Mononuclear cell (primary cell): ENCODE data around the gene B3GNT9. TPM values are rescaled to one million over a fixed set of nuclear protein-coding genes. Genes with fewer than 3 reads are reported as not detected.
A peak's percentile ranks its signal among the peaks of the same experiment; 100 is the strongest.

Experiments
- H3K27me3 ChIP-seq: 2 replicates; pipeline ENCODE4 v1.6.0; 2011; ENCODE audit warnings: low read length, control low read depth; ENCODE audit not compliant: insufficient read depth
- H3K4me1 ChIP-seq: 2 replicates; pipeline ENCODE4 v1.5.1; 2011; ENCODE audit warnings: mild to moderate bottlenecking, low read length, control low read depth; ENCODE audit not compliant: insufficient read depth
- H3K4me3 ChIP-seq: 2 replicates; pipeline ENCODE4 v1.5.1; 2011; ENCODE audit warnings: mild to moderate bottlenecking, low read length, moderate library complexity
- H3K9me3 ChIP-seq: 2 replicates; pipeline ENCODE4 v1.5.1; 2011; ENCODE audit warnings: low read depth, mild to moderate bottlenecking, control low read depth, low read length
- total RNA-seq: library from RNA; depleted of rRNA; stranded (reverse); fragments of >200 nt; gene quantifications from one replicate; pipeline ENCODE4 v1.2.3, GENCODE V29; 2012

Gene B3GNT9
- total RNA-seq = 2.0 TPM

GRCh38 chr16:67150833-67151396 lies at the start of gene B3GNT9:
B3GNT9 (minus strand) TSS chr16:67150998; CDS start chr16:67150485, 513 bp downstream.
- H3K4me1 ChIP-seq = peaks cover 29% of the 10 kb centered on the region
- H3K9me3 ChIP-seq = no peaks in the 10 kb centered on the region
- H3K27me3 ChIP-seq = peaks cover 21% of the 10 kb centered on the region
- H3K4me3 ChIP-seq = peak within 1 kb of the TSS; percentile 30

- no peaks in the 10 kb centered on the region for H3K9me3 ChIP-seq
- no peaks in the 10 kb centered on the region for H3K27me3 ChIP-seq
- no peak overlapping the region for H3K4me3 ChIP-seq
Observed at GRCh38 chr16:67200491-67200890, 49.7 kb upstream of the B3GNT9 start.

GRCh38 chr16:67199808-67200198 lies 49.0 kb upstream of the B3GNT9 start:
- Histone ChIP-seq H3K4me3 (no peak overlapping the region), H3K9me3 (no peaks in the 10 kb centered on the region), H3K4me1 (no peaks in the 10 kb centered on the region), H3K27me3 (no peaks in the 10 kb centered on the region)

More at GRCh38 chr16:67200491-67200890, 49.7 kb upstream of the B3GNT9 start:
- H3K4me1 ChIP-seq = no peaks in the 10 kb centered on the region

- Histone ChIP-seq H3K4me3 (no peak within 1 kb of the TSS), H3K4me1 (peaks cover 2% of the 10 kb centered on the region), H3K9me3 (no peaks in the 10 kb centered on the region)
Observed at GRCh38 chr16:67199011-67199807, 48.4 kb upstream of the B3GNT9 start, which contains the start of gene ELMO3. ELMO3 (plus strand) TSS chr16:67199131; CDS start chr16:67199327, 196 bp downstream.

GRCh38 chr16:67198238-67198734 lies 47.5 kb upstream of the B3GNT9 start:
- Histone ChIP-seq H3K4me3 (no peak overlapping the region), H3K9me3 (no peaks in the 10 kb centered on the region), H3K4me1 (peaks cover 11% of the 10 kb centered on the region), H3K27me3 (no peaks in the 10 kb centered on the region)

More at GRCh38 chr16:67199011-67199807, 48.4 kb upstream of the B3GNT9 start, which contains the start of gene ELMO3:
- H3K27me3 ChIP-seq = no peaks in the 10 kb centered on the region

GRCh38 chr16:67197704-67198103 lies 46.9 kb upstream of the B3GNT9 start:
- Histone ChIP-seq H3K27me3 (no peaks in the 10 kb centered on the region), H3K4me1 (peaks cover 17% of the 10 kb centered on the region), H3K4me3 (no peak overlapping the region), H3K9me3 (no peaks in the 10 kb centered on the region)

GRCh38 chr16:67196881-67197280 lies 46.1 kb upstream of the B3GNT9 start:
- no peak overlapping the region for H3K4me3 ChIP-seq
- H3K27me3 ChIP-seq = no peaks in the 10 kb centered on the region
- H3K4me1 ChIP-seq = peaks cover 22% of the 10 kb centered on the region
- H3K9me3 ChIP-seq = no peaks in the 10 kb centered on the region

- no peaks in the 10 kb centered on the region for H3K9me3 ChIP-seq
- H3K4me3 ChIP-seq = no peak overlapping the region
- H3K27me3 ChIP-seq = no peaks in the 10 kb centered on the region
- peaks cover 28% of the 10 kb centered on the region for H3K4me1 ChIP-seq
Observed at GRCh38 chr16:67195676-67196075, 44.9 kb upstream of the B3GNT9 start.

GRCh38 chr16:67194260-67194659 lies 43.5 kb upstream of the B3GNT9 start:
- Histone ChIP-seq H3K27me3 (no peaks in the 10 kb centered on the region), H3K4me1 (peaks cover 28% of the 10 kb centered on the region), H3K9me3 (no peaks in the 10 kb centered on the region), H3K4me3 (no peak overlapping the region)

- Histone ChIP-seq H3K9me3 (no peaks in the 10 kb centered on the region), H3K4me3 (no peak overlapping the region), H3K4me1 (peaks cover 28% of the 10 kb centered on the region)
Observed at GRCh38 chr16:67193536-67193935, 42.7 kb upstream of the B3GNT9 start.

GRCh38 chr16:67192781-67193361 lies 42.1 kb upstream of the B3GNT9 start:
- Histone ChIP-seq H3K4me1 (peaks cover 28% of the 10 kb centered on the region), H3K4me3 (peak overlapping the region; percentile 96), H3K27me3 (no peaks in the 10 kb centered on the region)

More at GRCh38 chr16:67193536-67193935, 42.7 kb upstream of the B3GNT9 start:
- no peaks in the 10 kb centered on the region for H3K27me3 ChIP-seq

GRCh38 chr16:67191995-67192681 lies 41.3 kb upstream of the B3GNT9 start, which contains the start of gene E2F4:
E2F4 (plus strand) TSS chr16:67192155; CDS start chr16:67192228, 73 bp downstream.
- H3K27me3 ChIP-seq = no peaks in the 10 kb centered on the region
- peak within 1 kb of the TSS; percentile 96 for H3K4me3 ChIP-seq
- peaks cover 28% of the 10 kb centered on the region for H3K4me1 ChIP-seq
- no peaks in the 10 kb centered on the region for H3K9me3 ChIP-seq

More at GRCh38 chr16:67192781-67193361, 42.1 kb upstream of the B3GNT9 start:
- H3K9me3 ChIP-seq = no peaks in the 10 kb centered on the region

GRCh38 chr16:67191411-67191994 lies 40.7 kb upstream of the B3GNT9 start:
- H3K4me3 ChIP-seq = peak overlapping the region; percentile 96
- H3K27me3 ChIP-seq = no peaks in the 10 kb centered on the region
- peaks cover 28% of the 10 kb centered on the region for H3K4me1 ChIP-seq
- no peaks in the 10 kb centered on the region for H3K9me3 ChIP-seq
